BLaER1 treated with 17β-estradiol and CSF1 and Interleukin-3, amounts not matched to agents 10 nM and 100 nM (cell line): ENCODE data around the gene MGAT1.

ENCODE experiments used
- H3K27ac ChIP-seq, 11 experiments: shearing (Covaris generic); formaldehyde crosslinking; 2 replicates each; pipeline ENCODE4 v1.8.1; 2022
- H3K27me3 ChIP-seq, 11 experiments: shearing (Covaris generic); formaldehyde crosslinking; 2 replicates each; pipeline ENCODE4 v1.8.1; 2022
- H3K36me3 ChIP-seq, 11 experiments: shearing (Covaris generic); formaldehyde crosslinking; 2 replicates each; pipeline ENCODE4 v1.8.1; 2022
- H3K4me1 ChIP-seq, 10 experiments: shearing (Covaris generic); formaldehyde crosslinking; 2 replicates each; pipeline ENCODE4 v1.8.1; 2022
- H3K4me2 ChIP-seq, 11 experiments: shearing (Covaris generic); formaldehyde crosslinking; 2 replicates each; pipeline ENCODE4 v1.8.1; 2022
- H3K4me3 ChIP-seq, 10 experiments: shearing (Covaris generic); formaldehyde crosslinking; 2 replicates each; pipeline ENCODE4 v1.8.1; 2022
- H3K9ac ChIP-seq, 11 experiments: shearing (Covaris generic); formaldehyde crosslinking; 2 replicates each; pipeline ENCODE4 v1.8.1; 2022
- H3K9me3 ChIP-seq, 11 experiments: shearing (Covaris generic); formaldehyde crosslinking; replicated peaks in 1 of 11; 2 replicates each; pipeline ENCODE4 v1.8.1; 2022
- H4K20me1 ChIP-seq, 11 experiments: shearing (Covaris generic); formaldehyde crosslinking; 2 replicates each; pipeline ENCODE4 v1.8.1; 2022
- Cebpa-rat ChIP-seq, 11 experiments: shearing (Covaris generic); IDR thresholded peaks; 2 replicates each; pipeline ENCODE4 v1.8.1; 2022

The MGAT1 gene

DNA sequence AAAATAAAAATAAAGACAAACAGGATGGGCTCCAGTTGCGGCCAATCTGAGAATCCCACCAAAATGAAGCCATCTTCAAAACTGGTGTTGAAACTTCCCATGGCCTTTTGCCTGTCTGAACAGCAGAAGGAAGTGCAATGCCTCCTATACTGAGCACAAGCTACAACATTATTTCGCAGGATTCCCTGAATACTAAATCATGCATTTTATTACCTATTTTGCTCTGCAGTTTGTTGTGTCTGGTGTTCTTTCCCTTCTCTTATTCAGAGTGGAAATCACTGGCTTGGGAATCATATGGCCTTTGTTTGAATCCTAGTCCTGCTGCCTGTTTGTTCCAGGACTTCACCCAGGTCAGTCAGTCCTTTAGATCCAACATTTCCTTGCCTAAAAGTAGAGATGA is 62.6 kb downstream of the MGAT1 start, which contains the start of gene OR2Y1:
Gene OR2Y1 (minus strand): TSS at position 101 of the 400 bp plus-strand sequence. CDS start 0 bp downstream, at position 101.
- no peaks in the 10 kb centered on the region for H3K36me3 ChIP-seq
- H3K9me3 ChIP-seq: no peaks in the 10 kb centered on the region
- no peak within 1 kb of the TSS for H3K27ac ChIP-seq
- no peak for TF ChIP-seq Cebpa-rat (IDR thresholded peaks at IDR 0.05)
- no peak within 1 kb of the TSS for H3K4me3 ChIP-seq
- no peak within 1 kb of the TSS for H3K9ac ChIP-seq
- H3K4me1 ChIP-seq: peaks cover 0 to 3% (median 0%) of the 10 kb centered on the region in 10 experiments; a peak in 1 of 20 replicates
- H4K20me1 ChIP-seq: no peaks in the 10 kb centered on the region
- no peaks in the 10 kb centered on the region for H3K27me3 ChIP-seq
- H3K4me2 ChIP-seq: no peak within 1 kb of the TSS

DNA sequence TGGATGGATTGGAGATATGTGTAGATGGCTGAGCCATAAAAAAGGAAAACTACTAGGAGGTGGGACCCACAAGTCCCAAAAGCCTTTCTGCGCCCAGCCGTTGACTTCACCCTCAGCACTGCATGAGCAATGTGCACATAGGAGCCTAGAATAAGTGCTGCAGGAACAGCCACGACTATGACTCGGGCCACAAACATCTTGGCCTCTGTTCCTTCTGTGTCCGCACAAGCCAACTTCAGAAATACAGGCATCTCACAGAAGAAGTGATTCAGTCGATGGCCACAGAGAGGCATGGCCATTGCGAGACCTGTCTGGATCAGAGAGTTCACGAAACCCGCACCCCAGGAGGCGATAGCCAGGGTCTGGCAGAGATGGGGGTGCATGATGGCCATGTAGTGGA is 63.3 kb downstream of the MGAT1 start:
- Histone ChIP-seq H3K4me2 (no peak overlapping the region), H3K4me3 (no peak overlapping the region), H3K27me3 (no peaks in the 10 kb centered on the region), H4K20me1 (no peaks in the 10 kb centered on the region), H3K9me3 (no peaks in the 10 kb centered on the region), H3K27ac (no peak overlapping the region), H3K4me1 (peaks cover 0 to 3% (median 0%) of the 10 kb centered on the region in 10 experiments; a peak in 1 of 20 replicates), H3K9ac (no peak overlapping the region), H3K36me3 (no peaks in the 10 kb centered on the region)
- TF ChIP-seq Cebpa-rat (IDR thresholded peaks at IDR 0.05): no peak

DNA sequence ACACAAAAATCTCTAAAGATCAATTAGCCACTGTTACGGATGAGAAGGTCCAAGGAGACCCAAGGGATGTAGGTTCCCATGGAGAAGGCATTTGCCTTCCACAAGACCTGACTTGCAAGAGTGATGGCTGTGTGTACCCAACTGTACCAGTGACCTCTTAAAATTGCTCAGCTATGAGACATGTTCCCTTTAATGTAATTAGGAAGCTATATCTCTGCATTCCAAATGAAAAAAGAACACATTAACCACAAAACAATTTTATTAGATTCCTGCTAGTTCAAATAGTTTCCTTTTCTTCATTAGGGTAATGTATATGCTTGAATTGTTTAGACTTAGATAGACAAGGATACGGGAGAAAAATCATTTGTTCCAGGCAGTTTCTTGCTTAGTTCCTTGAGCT is 66.1 kb downstream of the MGAT1 start:
- Histone ChIP-seq H3K27ac (no peak overlapping the region), H4K20me1 (no peaks in the 10 kb centered on the region), H3K9ac (no peak overlapping the region), H3K36me3 (no peaks in the 10 kb centered on the region), H3K4me3 (no peak overlapping the region), H3K27me3 (no peaks in the 10 kb centered on the region), H3K4me2 (no peak overlapping the region), H3K4me1 (peaks cover 0 to 3% (median 0%) of the 10 kb centered on the region in 10 experiments; a peak in 1 of 20 replicates), H3K9me3 (no peaks in the 10 kb centered on the region)
- TF ChIP-seq Cebpa-rat (IDR thresholded peaks at IDR 0.05): no peak
